Epithelial cell of esophagus (primary cell): ENCODE results near the gene MYO18A.
A peak's percentile ranks its signal among the peaks of the same experiment; 100 is the strongest.

Experiments used
- DNase-seq: peaks from one replicate; pipeline ENCODE4 v3.0.0; 2010; ENCODE audit warnings: low read depth
- H3K4me3 ChIP-seq: 2 replicates; pipeline ENCODE4 v1.5.1; 2011; ENCODE audit warnings: mild to moderate bottlenecking, low read length, control low read depth
- TF ChIP-seq, protein P1 (sequence below): IDR thresholded peaks from 2 replicates; pipeline ENCODE4 v1.5.1; 2011; ENCODE audit warnings: low read depth, mild to moderate bottlenecking, low read length, control low read depth, inconsistent platforms; ENCODE audit not compliant: insufficient read depth; ENCODE audit errors: missing control alignments

MYO18A gene

DNA sequence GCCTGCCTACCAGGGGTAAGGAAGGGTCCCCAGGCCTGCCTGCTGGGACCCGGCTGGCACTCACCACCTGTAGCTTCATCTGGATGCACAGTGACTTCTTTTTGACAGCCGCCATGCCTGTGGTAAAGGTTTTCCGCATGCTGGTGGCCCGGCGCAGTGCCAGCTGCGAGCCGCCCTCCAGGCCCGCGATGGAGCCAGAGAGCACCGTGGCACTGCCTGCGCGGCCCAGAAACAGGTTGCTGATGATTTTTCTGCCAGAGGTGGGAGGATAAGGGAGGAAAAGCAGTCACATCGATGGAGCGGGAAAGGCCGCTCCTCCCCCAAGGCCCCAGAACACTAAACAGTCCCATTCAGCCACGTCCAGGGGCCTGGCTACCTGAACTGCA, 69.8 kb downstream of the MYO18A start:
- no peak for DNase-seq
- TF ChIP-seq, protein P1, sequence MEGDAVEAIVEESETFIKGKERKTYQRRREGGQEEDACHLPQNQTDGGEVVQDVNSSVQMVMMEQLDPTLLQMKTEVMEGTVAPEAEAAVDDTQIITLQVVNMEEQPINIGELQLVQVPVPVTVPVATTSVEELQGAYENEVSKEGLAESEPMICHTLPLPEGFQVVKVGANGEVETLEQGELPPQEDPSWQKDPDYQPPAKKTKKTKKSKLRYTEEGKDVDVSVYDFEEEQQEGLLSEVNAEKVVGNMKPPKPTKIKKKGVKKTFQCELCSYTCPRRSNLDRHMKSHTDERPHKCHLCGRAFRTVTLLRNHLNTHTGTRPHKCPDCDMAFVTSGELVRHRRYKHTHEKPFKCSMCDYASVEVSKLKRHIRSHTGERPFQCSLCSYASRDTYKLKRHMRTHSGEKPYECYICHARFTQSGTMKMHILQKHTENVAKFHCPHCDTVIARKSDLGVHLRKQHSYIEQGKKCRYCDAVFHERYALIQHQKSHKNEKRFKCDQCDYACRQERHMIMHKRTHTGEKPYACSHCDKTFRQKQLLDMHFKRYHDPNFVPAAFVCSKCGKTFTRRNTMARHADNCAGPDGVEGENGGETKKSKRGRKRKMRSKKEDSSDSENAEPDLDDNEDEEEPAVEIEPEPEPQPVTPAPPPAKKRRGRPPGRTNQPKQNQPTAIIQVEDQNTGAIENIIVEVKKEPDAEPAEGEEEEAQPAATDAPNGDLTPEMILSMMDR = no peak
- no peak overlapping the region for H3K4me3 ChIP-seq

DNA sequence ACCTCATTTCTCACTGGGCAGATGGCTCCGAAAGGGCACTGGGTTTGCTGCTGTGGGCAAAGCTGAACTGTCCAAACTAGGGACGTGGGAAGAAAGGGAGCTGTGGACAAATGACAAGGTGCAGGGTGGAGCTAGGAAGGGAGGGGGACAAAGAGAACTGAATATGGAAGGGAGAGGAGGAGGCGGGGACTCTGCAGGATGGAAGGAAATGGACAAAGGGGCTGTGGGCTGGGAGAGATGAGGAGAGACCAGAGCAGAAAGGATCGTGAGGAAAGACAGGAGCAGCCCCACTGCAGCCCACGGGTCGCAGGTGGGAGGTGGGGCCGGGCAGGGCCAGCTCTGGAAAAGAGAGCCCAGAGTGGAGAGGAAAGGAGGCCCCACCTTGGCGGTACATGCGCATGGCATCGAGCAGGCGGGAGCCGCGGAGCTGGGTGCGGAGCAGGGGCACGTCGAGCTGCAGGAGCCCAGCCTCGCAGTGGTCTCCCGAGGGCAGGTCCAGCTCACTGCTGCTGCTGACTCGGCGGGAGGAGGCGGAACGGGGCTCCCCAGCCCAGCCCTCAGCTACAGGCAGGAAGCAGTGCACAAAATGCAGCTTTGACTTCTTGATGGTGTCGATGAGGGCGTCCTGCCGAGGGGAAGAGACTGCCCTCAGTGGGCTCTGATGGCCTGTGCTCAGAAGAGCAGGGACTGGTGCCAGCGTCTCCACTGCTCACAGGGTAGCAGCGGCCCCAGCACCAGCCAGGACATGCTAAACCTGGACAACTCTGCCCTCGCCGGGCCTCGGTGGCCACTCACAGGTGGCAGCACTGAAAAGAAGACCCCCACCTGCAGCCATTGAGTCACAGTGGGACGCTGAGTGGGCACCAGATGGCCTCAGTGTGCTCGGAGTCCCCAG, 70.5 kb downstream of the MYO18A start:
- H3K4me3 ChIP-seq = no peak overlapping the region
- no peak for DNase-seq
- TF ChIP-seq, protein P1 = no peak

DNA sequence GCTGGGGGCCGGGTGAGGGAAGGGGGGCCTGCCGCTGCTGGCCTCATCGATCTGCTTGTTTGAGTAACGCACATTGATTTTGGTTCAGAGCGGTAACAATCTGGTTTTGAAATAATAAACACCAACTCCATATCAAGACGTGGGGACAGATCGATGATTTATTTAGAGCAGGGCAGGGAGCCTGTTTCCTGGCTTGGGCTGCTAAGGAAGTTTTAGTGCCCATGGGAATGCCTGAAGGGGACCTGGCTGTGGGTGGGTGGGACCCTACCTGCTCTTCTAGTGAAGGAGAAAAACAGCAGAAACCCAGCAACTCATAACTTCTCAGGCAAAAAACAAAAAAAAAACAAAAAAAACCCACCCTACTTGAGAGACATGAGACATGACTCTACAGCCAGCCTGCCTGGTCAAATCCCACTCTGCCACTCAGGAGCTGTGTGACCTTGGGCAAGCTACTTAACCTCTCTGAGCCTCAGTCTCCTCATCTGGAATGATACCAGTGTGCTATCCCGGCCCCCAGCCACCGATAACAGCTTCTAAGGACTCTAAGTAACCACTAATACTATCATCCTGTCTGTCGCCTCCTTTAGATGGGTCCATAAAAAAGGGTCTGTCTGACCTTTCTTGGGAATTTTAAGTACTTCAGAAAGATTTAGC, 71.2 kb downstream of the MYO18A start:
- no peak for DNase-seq
- H3K4me3 ChIP-seq = no peak overlapping the region
- TF ChIP-seq, protein P1 = no peak

DNA sequence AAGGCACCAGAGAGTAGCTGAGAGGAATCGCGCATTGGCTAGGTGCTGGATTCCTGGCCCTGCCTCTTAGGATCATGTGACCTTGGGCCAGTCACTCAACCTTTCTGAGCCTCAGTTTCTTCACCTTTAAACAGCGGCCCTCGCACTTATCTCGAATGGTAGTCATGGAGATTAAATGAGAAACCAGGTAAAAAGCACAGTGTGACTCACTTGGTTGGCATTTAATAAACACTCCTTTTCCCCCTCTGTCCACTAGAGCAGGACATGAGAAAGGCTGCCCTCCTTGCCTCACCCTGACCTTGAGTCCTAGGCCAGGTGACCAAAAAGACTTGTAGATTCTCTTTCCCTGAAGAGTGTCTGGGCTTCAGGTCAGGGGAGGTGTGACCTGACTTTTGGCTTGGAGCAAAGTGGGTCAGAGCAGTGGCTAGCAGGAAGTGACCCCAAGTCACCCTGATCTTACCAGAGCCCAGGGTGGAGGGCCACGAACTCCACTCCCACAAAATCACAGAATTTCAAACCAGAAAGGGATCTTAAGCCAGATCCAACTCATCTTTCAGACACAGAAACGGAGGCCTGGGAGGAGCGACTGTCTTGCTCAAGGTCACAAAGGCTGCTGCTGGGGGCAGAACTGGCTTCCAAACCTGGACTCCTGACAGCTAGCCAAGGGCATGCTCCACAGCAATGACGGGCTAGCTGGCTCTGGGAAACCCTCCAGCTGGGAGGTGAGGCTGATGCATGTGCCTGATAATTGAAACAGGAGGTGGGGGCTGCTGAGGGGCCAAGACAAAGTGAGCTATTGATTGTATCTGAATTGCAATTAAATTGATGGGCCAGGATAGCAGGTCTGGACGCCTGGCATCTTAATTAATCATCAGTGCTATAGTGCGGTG, 72.0 kb downstream of the MYO18A start:
- peak; percentile 23 for DNase-seq
- TF ChIP-seq, protein P1 = no peak

DNA sequence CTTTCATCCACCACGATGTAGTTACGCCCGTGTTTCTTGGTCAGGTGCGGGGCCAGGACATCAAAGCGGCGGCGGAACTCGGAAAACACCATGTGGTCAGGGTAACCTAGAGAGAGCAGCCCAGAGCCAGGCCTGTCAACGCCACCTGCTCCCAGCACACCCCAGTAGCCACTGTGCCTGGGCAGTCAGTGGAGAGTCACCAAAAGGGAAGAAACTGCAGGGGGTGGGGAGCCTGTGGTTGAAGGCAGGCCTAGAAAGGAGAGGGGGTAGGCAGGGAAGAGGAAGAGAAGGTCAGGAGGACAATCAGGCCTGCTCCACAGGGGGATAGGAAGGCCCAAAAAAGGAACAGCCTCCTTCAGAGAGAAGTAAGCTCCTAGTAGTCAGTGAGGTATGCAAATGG, 73.1 kb downstream of the MYO18A start:
- TF ChIP-seq, protein P1 = no peak
- no peak for DNase-seq
- no peak overlapping the region for H3K4me3 ChIP-seq

More for the DNA sequence above, 72.0 kb downstream of the MYO18A start:
- H3K4me3 ChIP-seq = no peak overlapping the region

DNA sequence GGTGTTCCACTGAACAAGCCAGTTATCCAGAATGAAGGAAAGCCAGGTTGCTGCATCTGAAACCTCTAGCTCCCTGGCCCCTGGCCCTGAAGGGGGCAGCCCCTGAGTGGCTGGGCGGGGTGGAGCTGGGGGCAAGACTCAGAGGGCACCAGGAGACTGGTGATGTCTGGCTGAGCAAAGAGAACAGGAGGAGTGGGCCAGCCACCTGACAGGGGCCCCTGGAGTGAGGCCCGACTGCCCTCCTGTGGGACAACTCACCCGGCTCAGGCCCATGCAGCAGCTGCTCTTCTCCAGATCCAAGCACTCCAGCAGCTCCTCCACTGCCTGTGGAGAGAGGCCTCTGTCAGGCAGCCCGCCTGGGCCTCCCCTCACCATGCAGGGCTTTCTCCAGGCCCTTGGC, 76.9 kb downstream of the MYO18A start:
- TF ChIP-seq, protein P1 = no peak

More for the DNA sequence above, 76.9 kb downstream of the MYO18A start:
- no peak overlapping the region for H3K4me3 ChIP-seq
- DNase-seq = no peak
